BLaER1 treated with 17β-estradiol and CSF1 and Interleukin-3, amounts not matched to agents 10 nM and 100 nM (cell line): ENCODE results near the gene PKP4.
"Not testable (repeated sequence)": the region's sequence is repeated elsewhere in the genome, so short reads cannot be mapped to it uniquely, and the experiment has no call there.

Source experiments
- H3K27ac ChIP-seq, 11 experiments: shearing (Covaris generic); formaldehyde crosslinking; 2 replicates each; pipeline ENCODE4 v1.8.1; 2022
- H3K27me3 ChIP-seq, 11 experiments: shearing (Covaris generic); formaldehyde crosslinking; 2 replicates each; pipeline ENCODE4 v1.8.1; 2022
- H3K36me3 ChIP-seq, 11 experiments: shearing (Covaris generic); formaldehyde crosslinking; 2 replicates each; pipeline ENCODE4 v1.8.1; 2022
- H3K4me1 ChIP-seq, 10 experiments: shearing (Covaris generic); formaldehyde crosslinking; 2 replicates each; pipeline ENCODE4 v1.8.1; 2022
- H3K4me2 ChIP-seq, 11 experiments: shearing (Covaris generic); formaldehyde crosslinking; 2 replicates each; pipeline ENCODE4 v1.8.1; 2022
- H3K4me3 ChIP-seq, 10 experiments: shearing (Covaris generic); formaldehyde crosslinking; 2 replicates each; pipeline ENCODE4 v1.8.1; 2022
- H3K9ac ChIP-seq, 11 experiments: shearing (Covaris generic); formaldehyde crosslinking; 2 replicates each; pipeline ENCODE4 v1.8.1; 2022
- H3K9me3 ChIP-seq, 11 experiments: shearing (Covaris generic); formaldehyde crosslinking; replicated peaks in 1 of 11; 2 replicates each; pipeline ENCODE4 v1.8.1; 2022
- H4K20me1 ChIP-seq, 11 experiments: shearing (Covaris generic); formaldehyde crosslinking; 2 replicates each; pipeline ENCODE4 v1.8.1; 2022
- Cebpa-rat ChIP-seq, 11 experiments: shearing (Covaris generic); IDR thresholded peaks; 2 replicates each; pipeline ENCODE4 v1.8.1; 2022

PKP4 gene

GRCh38 chr2:158691619-158692018, 234.9 kb downstream of the PKP4 start:
- TF ChIP-seq Cebpa-rat (IDR thresholded peaks at IDR 0.05) = no peak
- H3K36me3 ChIP-seq = no peaks in the 10 kb centered on the region

GRCh38 chr2:158692372-158693103, 235.8 kb downstream of the PKP4 start:
- Histone ChIP-seq H3K4me2 (no peak overlapping the region), H3K36me3 (no peaks in the 10 kb centered on the region), H3K4me3 (no peak overlapping the region), H4K20me1 (no peaks in the 10 kb centered on the region), H3K9ac (no peak overlapping the region), H3K27ac (no peak overlapping the region), H3K27me3 (no peaks in the 10 kb centered on the region), H3K4me1 (peaks cover 0 to 6% (median 0%) of the 10 kb centered on the region in 10 experiments; a peak in 3 of 20 replicates), H3K9me3 (peaks cover 0 to 20% (median 8%) of the 10 kb centered on the region in 11 experiments; a peak in 15 of 22 replicates)
- peak in 6 of 11 experiments; percentile 10 to 70 (median 50); a peak in 5 of 22 replicates for TF ChIP-seq Cebpa-rat (IDR thresholded peaks at IDR 0.05)

More at GRCh38 chr2:158691619-158692018, 234.9 kb downstream of the PKP4 start:
- H3K4me3 ChIP-seq = no peak overlapping the region
- no peak overlapping the region for H3K27ac ChIP-seq
- H3K9me3 ChIP-seq = peaks cover 0 to 10% (median 5%) of the 10 kb centered on the region in 11 experiments; a peak in 14 of 22 replicates
- no peaks in the 10 kb centered on the region for H4K20me1 ChIP-seq
- no peak overlapping the region for H3K9ac ChIP-seq
- H3K27me3 ChIP-seq = no peaks in the 10 kb centered on the region
- no peak overlapping the region for H3K4me2 ChIP-seq
- peaks cover 0 to 6% (median 0%) of the 10 kb centered on the region in 10 experiments; a peak in 3 of 20 replicates for H3K4me1 ChIP-seq

GRCh38 chr2:158693476-158693875, 236.7 kb downstream of the PKP4 start:
- Histone ChIP-seq H3K9ac (no peak overlapping the region), H3K4me1 (peaks cover 0 to 6% (median 0%) of the 10 kb centered on the region in 10 experiments; a peak in 3 of 20 replicates), H3K27ac (no peak overlapping the region), H3K9me3 (peaks cover 0 to 25% (median 8%) of the 10 kb centered on the region in 11 experiments; a peak in 15 of 22 replicates), H4K20me1 (no peaks in the 10 kb centered on the region), H3K4me2 (no peak overlapping the region), H3K4me3 (no peak overlapping the region), H3K36me3 (no peaks in the 10 kb centered on the region), H3K27me3 (no peaks in the 10 kb centered on the region)
- TF ChIP-seq Cebpa-rat (IDR thresholded peaks at IDR 0.05) = no peak

- 0 out of 22 replicates have a peak overlapping the region, but pooled peaks of 1 of the 11 experiments have one; percentile 19 for H3K4me2 ChIP-seq
- no peak overlapping the region for H3K9ac ChIP-seq
- H3K4me3 ChIP-seq = no peak overlapping the region
- H3K27me3 ChIP-seq = no peaks in the 10 kb centered on the region
- H3K36me3 ChIP-seq = no peaks in the 10 kb centered on the region
- peaks cover 0 to 6% (median 0%) of the 10 kb centered on the region in 10 experiments; a peak in 1 of 20 replicates for H3K4me1 ChIP-seq
- H3K27ac ChIP-seq = no peak overlapping the region
- peaks cover 0 to 25% (median 8%) of the 10 kb centered on the region in 11 experiments; a peak in 15 of 22 replicates for H3K9me3 ChIP-seq
- no peak for TF ChIP-seq Cebpa-rat (IDR thresholded peaks at IDR 0.05)
- H4K20me1 ChIP-seq = no peaks in the 10 kb centered on the region
Measured at GRCh38 chr2:158695305-158695704, 238.6 kb downstream of the PKP4 start.

GRCh38 chr2:158695744-158696143, 239.0 kb downstream of the PKP4 start:
- H3K4me3 ChIP-seq, H4K20me1 ChIP-seq, H3K9ac ChIP-seq, H3K27me3 ChIP-seq, H3K4me1 ChIP-seq, H3K27ac ChIP-seq, H3K36me3 ChIP-seq: not testable (repeated sequence)
- Histone ChIP-seq H3K4me2 (0 out of 22 replicates have a peak overlapping the region, but pooled peaks of 1 of the 11 experiments have one; percentile 19), H3K9me3 (peaks cover 0 to 25% (median 8%) of the 10 kb centered on the region in 11 experiments; a peak in 15 of 22 replicates)

- Histone ChIP-seq H3K4me1 (peaks cover 0 to 6% (median 0%) of the 10 kb centered on the region in 10 experiments; a peak in 1 of 20 replicates), H3K9ac (no peak overlapping the region), H3K27ac (no peak overlapping the region), H3K36me3 (no peaks in the 10 kb centered on the region), H3K9me3 (peaks cover under 1 to 25% (median 9%) of the 10 kb centered on the region in 11 experiments; a peak in 16 of 22 replicates), H3K4me2 (no peak overlapping the region), H3K27me3 (no peaks in the 10 kb centered on the region), H4K20me1 (no peaks in the 10 kb centered on the region), H3K4me3 (no peak overlapping the region)
- TF ChIP-seq Cebpa-rat (IDR thresholded peaks at IDR 0.05) = no peak
Measured at GRCh38 chr2:158699323-158699722, 242.6 kb downstream of the PKP4 start.

- Histone ChIP-seq H3K4me1 (no peaks in the 10 kb centered on the region), H3K9ac (no peak overlapping the region), H3K27ac (no peak overlapping the region), H3K27me3 (no peaks in the 10 kb centered on the region), H3K4me3 (no peak overlapping the region), H3K9me3 (peaks cover 0 to 28% (median 9%) of the 10 kb centered on the region in 11 experiments; a peak in 14 of 22 replicates), H3K36me3 (no peaks in the 10 kb centered on the region), H3K4me2 (no peak overlapping the region), H4K20me1 (no peaks in the 10 kb centered on the region)
- no peak for TF ChIP-seq Cebpa-rat (IDR thresholded peaks at IDR 0.05)
Measured at GRCh38 chr2:158701101-158701500, 244.3 kb downstream of the PKP4 start.

GRCh38 chr2:158702740-158703139, 246.0 kb downstream of the PKP4 start:
- Histone ChIP-seq H3K36me3 (no peaks in the 10 kb centered on the region), H3K4me2 (no peak overlapping the region), H3K4me1 (0 out of 20 replicates have a peak, but pooled peaks cover 0 to 5% (median 0%) of the 10 kb centered on the region in 10 experiments), H3K27me3 (no peaks in the 10 kb centered on the region), H4K20me1 (no peaks in the 10 kb centered on the region), H3K4me3 (no peak overlapping the region), H3K9me3 (peaks cover 0 to 16% (median 6%) of the 10 kb centered on the region in 11 experiments; a peak in 7 of 22 replicates), H3K27ac (no peak overlapping the region), H3K9ac (no peak overlapping the region)
- TF ChIP-seq Cebpa-rat (IDR thresholded peaks at IDR 0.05) = no peak

- H3K4me3 ChIP-seq, H3K27me3 ChIP-seq, H3K4me1 ChIP-seq, H3K27ac ChIP-seq, H3K4me2 ChIP-seq, H3K36me3 ChIP-seq, H4K20me1 ChIP-seq, H3K9ac ChIP-seq: not testable (repeated sequence)
- H3K9me3 ChIP-seq = peaks cover 0 to 16% (median 6%) of the 10 kb centered on the region in 11 experiments; a peak in 7 of 22 replicates
Measured at GRCh38 chr2:158704724-158705465, 248.1 kb downstream of the PKP4 start.
